Neural progenitor cell (in vitro differentiated cells): ENCODE measurements around the gene RAB40A.

Experiments used
- EZH2phosphoT487 ChIP-seq: fragments of 200-600 bp; sonication (generic); IDR thresholded peaks from 2 replicates; pipeline ENCODE4 v1.6.1; 2017; ENCODE audit warnings: antibody characterized with exemption
- TF ChIP-seq, protein P1 (sequence below): fragments of 200-600 bp; sonication (generic); IDR thresholded peaks from 2 replicates; pipeline ENCODE4 v1.5.1; 2017; ENCODE audit warnings: antibody characterized with exemption, mild to moderate bottlenecking

DNA sequence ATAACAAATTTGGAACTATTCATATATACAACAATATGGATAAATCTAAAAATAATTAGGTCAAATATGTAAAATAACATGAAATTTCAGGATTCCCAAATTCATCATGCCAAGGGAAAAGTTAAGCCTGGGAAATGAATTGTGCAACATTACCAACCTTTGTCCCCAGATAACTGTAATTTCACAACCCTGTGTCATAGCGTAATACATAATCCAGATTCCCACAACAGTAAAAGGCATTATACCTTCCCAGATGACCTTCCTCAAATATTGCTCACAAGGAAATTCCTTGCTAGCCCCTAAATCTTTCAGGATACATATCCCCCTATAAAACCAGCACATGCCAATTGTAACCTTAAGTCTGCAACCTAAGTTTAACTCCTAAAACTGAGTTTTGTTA lies 32.9 kb upstream of the RAB40A start:
- TF ChIP-seq, protein P1, sequence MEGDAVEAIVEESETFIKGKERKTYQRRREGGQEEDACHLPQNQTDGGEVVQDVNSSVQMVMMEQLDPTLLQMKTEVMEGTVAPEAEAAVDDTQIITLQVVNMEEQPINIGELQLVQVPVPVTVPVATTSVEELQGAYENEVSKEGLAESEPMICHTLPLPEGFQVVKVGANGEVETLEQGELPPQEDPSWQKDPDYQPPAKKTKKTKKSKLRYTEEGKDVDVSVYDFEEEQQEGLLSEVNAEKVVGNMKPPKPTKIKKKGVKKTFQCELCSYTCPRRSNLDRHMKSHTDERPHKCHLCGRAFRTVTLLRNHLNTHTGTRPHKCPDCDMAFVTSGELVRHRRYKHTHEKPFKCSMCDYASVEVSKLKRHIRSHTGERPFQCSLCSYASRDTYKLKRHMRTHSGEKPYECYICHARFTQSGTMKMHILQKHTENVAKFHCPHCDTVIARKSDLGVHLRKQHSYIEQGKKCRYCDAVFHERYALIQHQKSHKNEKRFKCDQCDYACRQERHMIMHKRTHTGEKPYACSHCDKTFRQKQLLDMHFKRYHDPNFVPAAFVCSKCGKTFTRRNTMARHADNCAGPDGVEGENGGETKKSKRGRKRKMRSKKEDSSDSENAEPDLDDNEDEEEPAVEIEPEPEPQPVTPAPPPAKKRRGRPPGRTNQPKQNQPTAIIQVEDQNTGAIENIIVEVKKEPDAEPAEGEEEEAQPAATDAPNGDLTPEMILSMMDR, result no peak
- no peak for TF ChIP-seq EZH2phosphoT487
